Colonic mucosa (tissue), 4 donors: ENCODE data around the gene GPR26. TPM values are rescaled to one million over a fixed set of nuclear protein-coding genes. Genes with fewer than 3 reads are reported as not detected.

Experiments
- DNase-seq: peaks from one replicate; pipeline ENCODE4 v3.0.0-alpha.2; 2020
- H3K27ac ChIP-seq: fragments of 200-600 bp; one replicate; pipeline ENCODE4 v1.8.0; 2021
- H3K27me3 ChIP-seq: fragments of 200-600 bp; one replicate; pipeline ENCODE4 v1.8.0; 2021
- H3K36me3 ChIP-seq: fragments of 200-600 bp; one replicate; pipeline ENCODE4 v1.8.0; 2021
- H3K4me1 ChIP-seq: fragments of 200-600 bp; one replicate; pipeline ENCODE4 v1.8.0; 2021; ENCODE audit warnings: mild to moderate bottlenecking
- H3K4me3 ChIP-seq: fragments of 200-600 bp; one replicate; pipeline ENCODE4 v1.8.0; 2021
- H3K9ac ChIP-seq, 2 donors: one replicate each; pipeline ENCODE4 v1.7.0; 2013; ENCODE audit warnings: control low read depth in 2 of 2, low read depth in 2 of 2, low read length in 2 of 2
- H3K9me3 ChIP-seq: fragments of 200-600 bp; one replicate; pipeline ENCODE4 v1.8.0; 2021
- CTCF ChIP-seq: fragments of 200-600 bp; IDR thresholded peaks from one replicate; pipeline ENCODE4 v1.8.0; 2022; ENCODE audit warnings: antibody characterized with exemption, mild to moderate bottlenecking
- intact Hi-C: fragments of 100-400 bp; cut with DNase I; formaldehyde crosslinking; loops from one replicate; pipeline ENCODE4 v1.14.1; 2022
- total RNA-seq, 2 donors: library from RNA; stranded (reverse); fragmentation: NEBNext Ultra II Directional in 1 of 2; extraction: Animal tissue kit (Norgen Biotek cat#: 25700) in 1 of 2; gene quantifications; one replicate each; pipeline ENCODE4 v1.2.1, GENCODE V29; 2021
- donor health status: healthy.
- donor health status: DM: no; HTN: no; CAD: no.
- donor health status: DM: no; HTN: no; CAD: no.

Gene GPR26
- total RNA-seq, 2 donors from 2014 or later, result not detected

- no peak overlapping the region for H3K4me3 ChIP-seq
- no peak overlapping the region for H3K27ac ChIP-seq
- H3K27me3 ChIP-seq, result no peaks in the 10 kb centered on the region
- no peak for DNase-seq
- no peaks in the 10 kb centered on the region for H3K4me1 ChIP-seq
- H3K36me3 ChIP-seq, result no peaks in the 10 kb centered on the region
- no peaks in the 10 kb centered on the region for H3K9me3 ChIP-seq
- H3K9ac ChIP-seq, result no peak overlapping the region
- intact Hi-C loops, result no loop called here
- TF ChIP-seq CTCF, result no peak
Observed at GRCh38 chr10:123640016-123640535, 26.1 kb upstream of the GPR26 start.

GRCh38 chr10:123642293-123642692, 23.9 kb upstream of the GPR26 start:
- Histone ChIP-seq H3K36me3 (no peaks in the 10 kb centered on the region), H3K4me3 (no peak overlapping the region), H3K9ac (no peak overlapping the region), H3K9me3 (no peaks in the 10 kb centered on the region), H3K4me1 (no peaks in the 10 kb centered on the region), H3K27me3 (no peaks in the 10 kb centered on the region), H3K27ac (no peak overlapping the region)
- intact Hi-C loops, result loop anchor here (2.0 kb wide), 1 partner anchor 325 kb away; no protein-coding TSS in a partner anchor
- DNase-seq, result no peak
- no peak for TF ChIP-seq CTCF

- Histone ChIP-seq H3K9ac (no peak overlapping the region), H3K9me3 (no peaks in the 10 kb centered on the region), H3K36me3 (no peaks in the 10 kb centered on the region), H3K4me3 (no peak overlapping the region), H3K27ac (no peak overlapping the region), H3K4me1 (no peaks in the 10 kb centered on the region), H3K27me3 (no peaks in the 10 kb centered on the region)
- TF ChIP-seq CTCF, result peak; percentile 29
- DNase-seq, result no peak
- intact Hi-C loops, result loop anchor here (2.0 kb wide), 1 partner anchor 324 kb away; no protein-coding TSS in a partner anchor
Observed at GRCh38 chr10:123642697-123643096, 23.5 kb upstream of the GPR26 start.

- Histone ChIP-seq H3K36me3 (no peaks in the 10 kb centered on the region), H3K27me3 (no peaks in the 10 kb centered on the region), H3K9ac (no peak overlapping the region), H3K27ac (no peak overlapping the region), H3K4me3 (no peak overlapping the region), H3K4me1 (no peaks in the 10 kb centered on the region), H3K9me3 (no peaks in the 10 kb centered on the region)
- TF ChIP-seq CTCF, result no peak
- intact Hi-C loops, result loop anchor here (2.0 kb wide), 1 partner anchor 323 kb away; no protein-coding TSS in a partner anchor
- DNase-seq, result no peak
Observed at GRCh38 chr10:123643315-123643714, 22.8 kb upstream of the GPR26 start.

- H3K36me3 ChIP-seq, result no peaks in the 10 kb centered on the region
- no peaks in the 10 kb centered on the region for H3K27me3 ChIP-seq
- intact Hi-C loops, result no loop called here
- no peaks in the 10 kb centered on the region for H3K4me1 ChIP-seq
- H3K9ac ChIP-seq, result no peak overlapping the region
- no peak for DNase-seq
- no peak overlapping the region for H3K27ac ChIP-seq
- no peak for TF ChIP-seq CTCF
- H3K4me3 ChIP-seq, result no peak overlapping the region
- H3K9me3 ChIP-seq, result no peaks in the 10 kb centered on the region
Observed at GRCh38 chr10:123645016-123645415, 21.1 kb upstream of the GPR26 start.
